Measurements from ENCODE around the gene HEXIM1. TPM values are rescaled to one million over a fixed set of nuclear protein-coding genes. Genes with fewer than 3 reads are reported as not detected.

Gene HEXIM1
- total RNA-seq, 2 donors from 2014 or later = 34.9 to 89.1 TPM

DNA sequence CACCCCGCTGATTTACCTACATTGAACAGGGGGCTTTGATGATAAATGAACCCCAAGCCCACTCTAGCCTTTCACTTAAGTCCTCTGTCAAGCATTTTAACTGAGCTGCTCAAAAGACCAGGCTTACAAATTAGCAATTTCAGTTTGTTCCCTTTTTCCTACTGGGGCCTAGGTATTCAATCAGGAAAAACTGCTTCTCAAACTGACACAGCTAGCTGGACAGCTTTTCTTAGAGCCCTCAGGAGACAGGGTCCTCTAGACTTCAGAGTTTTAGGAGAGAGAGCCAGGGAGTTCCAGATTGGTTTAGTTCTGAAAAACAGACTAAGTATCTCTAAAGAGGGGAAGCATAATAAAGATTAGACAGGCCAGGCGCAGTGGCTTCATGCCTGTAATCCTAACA, 7.2 kb downstream of the HEXIM1 start:
- ATAC-seq (ENCODE audit: insufficient number of reproducible peaks, low FRiP score, low read depth) = no peak
- DNase-seq (ENCODE audit: low spot score) = no peak
- Histone ChIP-seq H3K4me1 (ENCODE audit: control insufficient read depth in 1 of 2, low read depth in 2 of 2) (peaks cover 40 to 70% of the 10 kb centered on the region in 2 donors), H3K27ac (no peak overlapping the region), H3K36me3 (no peaks in the 10 kb centered on the region), H3K4me3 (no peak overlapping the region), H3K9me3 (no peaks in the 10 kb centered on the region), H3K27me3 (replicated peaks; ENCODE audit: insufficient read depth) (no peaks in the 10 kb centered on the region)
- TF ChIP-seq CTCF (IDR thresholded peaks at IDR 0.05) = no peak

GRCh38 chr17:45156242-45156641, 8.0 kb downstream of the HEXIM1 start:
- no peak for ATAC-seq (ENCODE audit: insufficient number of reproducible peaks, low FRiP score, low read depth)
- Histone ChIP-seq H3K27ac (no peak overlapping the region), H3K4me3 (no peak overlapping the region), H3K9me3 (no peaks in the 10 kb centered on the region), H3K36me3 (no peaks in the 10 kb centered on the region), H3K4me1 (ENCODE audit: control insufficient read depth in 1 of 2, low read depth in 2 of 2) (peaks cover 33 to 65% of the 10 kb centered on the region in 2 donors), H3K27me3 (replicated peaks; ENCODE audit: insufficient read depth) (no peaks in the 10 kb centered on the region)
- no peak for DNase-seq (ENCODE audit: low spot score)
- TF ChIP-seq CTCF (IDR thresholded peaks at IDR 0.05) = no peak

DNA sequence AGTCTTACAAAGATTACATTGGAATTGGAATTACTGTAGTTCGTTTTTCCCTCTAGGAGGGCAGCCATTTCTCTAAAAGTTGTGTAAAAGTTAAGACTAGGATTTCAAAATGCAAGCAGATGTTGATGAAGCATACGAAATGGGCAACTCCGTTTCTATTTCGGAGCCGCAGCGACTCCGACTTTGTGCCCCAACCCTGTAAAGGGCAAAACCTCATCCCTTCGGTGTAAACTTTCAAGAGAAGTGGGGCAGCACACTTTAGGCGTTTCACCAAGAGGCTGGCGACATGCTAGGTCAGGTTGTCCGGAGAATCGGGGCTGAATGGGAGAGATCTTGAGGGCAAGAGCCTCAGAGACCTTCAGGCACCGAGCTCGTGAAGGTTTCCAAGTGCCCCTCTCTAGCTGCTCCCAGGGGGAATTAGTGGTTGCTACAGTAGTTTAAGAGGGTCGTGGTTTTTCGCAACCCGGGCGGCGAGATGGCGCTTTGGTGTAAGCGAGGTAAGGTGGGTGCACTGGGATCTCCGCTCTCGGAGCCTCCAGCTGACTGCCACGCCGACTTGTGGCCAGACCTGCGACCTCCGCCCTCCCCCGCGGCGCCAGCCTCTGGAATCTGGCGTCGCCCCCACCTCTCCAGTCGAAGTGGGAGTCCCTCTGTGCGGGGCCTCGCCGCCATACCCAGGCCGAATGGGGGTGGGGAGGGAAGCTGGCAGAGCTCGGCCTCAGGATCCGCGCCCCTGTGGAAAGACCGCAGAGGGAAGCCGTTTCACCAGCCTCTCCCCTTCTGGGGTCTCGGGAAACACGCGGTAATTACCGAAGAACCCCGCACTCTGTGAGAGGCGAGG, 12.4 kb downstream of the HEXIM1 start:
- no peaks in the 10 kb centered on the region for H3K9me3 ChIP-seq
- peak; percentile 27 for TF ChIP-seq CTCF (IDR thresholded peaks at IDR 0.05)
- H3K36me3 ChIP-seq = no peaks in the 10 kb centered on the region
- H3K27me3 ChIP-seq (replicated peaks; ENCODE audit: insufficient read depth) = no peaks in the 10 kb centered on the region
- H3K27ac ChIP-seq = peak overlapping the region; percentile 97 to 98
- peak; percentile 18 for ATAC-seq (ENCODE audit: insufficient number of reproducible peaks, low FRiP score, low read depth)
- peak overlapping the region; percentile 88 for H3K4me3 ChIP-seq
- H3K4me1 ChIP-seq (ENCODE audit: control insufficient read depth in 1 of 2, low read depth in 2 of 2) = peaks cover 30 to 56% of the 10 kb centered on the region in 2 donors
- DNase-seq (ENCODE audit: low spot score) = no peak

DNA sequence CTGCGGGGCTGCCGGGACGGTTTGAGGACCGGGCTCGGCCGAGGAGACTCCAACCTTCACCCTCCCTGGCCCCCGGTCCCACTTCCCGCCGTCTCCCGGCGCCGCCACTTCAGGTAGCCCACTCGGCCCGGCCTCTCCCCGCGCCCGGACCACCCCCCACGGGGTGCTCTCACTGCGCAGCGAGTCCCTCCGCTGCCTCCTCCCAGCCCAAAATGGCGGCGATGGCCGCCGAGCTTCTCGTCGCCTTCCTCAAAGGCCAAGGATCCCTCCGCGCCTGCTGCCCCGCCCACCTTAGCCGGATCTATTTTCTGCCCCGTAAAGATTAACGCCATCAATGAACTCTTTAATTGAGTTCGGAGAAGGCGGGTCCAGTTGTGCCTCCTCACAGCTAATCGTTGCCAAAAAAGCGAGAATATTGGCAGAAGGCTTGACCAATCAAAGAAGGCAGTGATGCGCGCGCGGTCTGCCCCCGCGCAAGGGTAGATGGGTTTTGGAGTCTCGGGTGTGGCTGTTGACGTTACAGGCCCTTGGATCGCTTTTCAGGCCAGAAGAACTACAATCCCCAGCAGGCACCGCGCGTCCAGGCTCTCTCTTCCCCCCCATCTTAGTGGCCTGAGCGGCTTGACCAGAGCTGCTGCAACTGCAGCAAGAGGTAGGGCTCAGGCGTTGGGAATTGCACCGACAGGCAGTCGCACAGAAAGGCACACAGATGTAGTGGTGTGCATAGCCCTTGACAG, 13.2 kb downstream of the HEXIM1 start, which contains the start of gene HEXIM2:
Gene HEXIM2 (plus strand): TSS at position 588 of the 737 bp plus-strand sequence. CDS start 919 bp downstream, outside the sequence.
- Histone ChIP-seq H3K36me3 (no peaks in the 10 kb centered on the region), H3K27ac (peak within 1 kb of the TSS; percentile 97 to 98), H3K4me3 (peak within 1 kb of the TSS; percentile 88), H3K27me3 (replicated peaks; ENCODE audit: insufficient read depth) (no peaks in the 10 kb centered on the region), H3K9me3 (no peaks in the 10 kb centered on the region), H3K4me1 (ENCODE audit: control insufficient read depth in 1 of 2, low read depth in 2 of 2) (peaks cover 30 to 48% of the 10 kb centered on the region in 2 donors)
- TF ChIP-seq CTCF (IDR thresholded peaks at IDR 0.05) = no peak
- DNase-seq (ENCODE audit: low spot score) (peak; percentile 98), ATAC-seq (ENCODE audit: insufficient number of reproducible peaks, low FRiP score, low read depth) (peak; percentile 99)

All from thoracic aorta (tissue), 2 donors.